DMS53 (cell line): ENCODE measurements around the gene PRELID2.

Experiments used
- DNase-seq: peaks from one replicate; lab custom pipeline; 2025; lab: John Stamatoyannopoulos, UW

The PRELID2 gene

GRCh38 chr5:145796318-145796717, 38.8 kb downstream of the PRELID2 start:
- no peak for DNase-seq

GRCh38 chr5:145793574-145793973, 41.6 kb downstream of the PRELID2 start:
- no peak for DNase-seq

GRCh38 chr5:145792840-145793239, 42.3 kb downstream of the PRELID2 start:
- no peak for DNase-seq

- peak; percentile 7 for DNase-seq
Observed at GRCh38 chr5:145791866-145792265, 43.3 kb downstream of the PRELID2 start.

GRCh38 chr5:145787996-145788395, 47.1 kb downstream of the PRELID2 start:
- no peak for DNase-seq

GRCh38 chr5:145787507-145787906, 47.6 kb downstream of the PRELID2 start:
- no peak for DNase-seq

GRCh38 chr5:145787001-145787400, 48.1 kb downstream of the PRELID2 start:
- no peak for DNase-seq

- DNase-seq = no peak
Observed at GRCh38 chr5:145780982-145781381, 54.2 kb downstream of the PRELID2 start.

GRCh38 chr5:145778144-145778900, 56.8 kb downstream of the PRELID2 start:
- DNase-seq = peak; percentile 13

- no peak for DNase-seq
Observed at GRCh38 chr5:145777445-145778063, 57.6 kb downstream of the PRELID2 start.

GRCh38 chr5:145776886-145777285, 58.3 kb downstream of the PRELID2 start:
- DNase-seq = no peak

GRCh38 chr5:145775893-145776444, 59.2 kb downstream of the PRELID2 start:
- DNase-seq = peak; percentile 24

GRCh38 chr5:145775411-145775810, 59.7 kb downstream of the PRELID2 start:
- no peak for DNase-seq

- no peak for DNase-seq
Observed at GRCh38 chr5:145774442-145774841, 60.7 kb downstream of the PRELID2 start.

- no peak for DNase-seq
Observed at GRCh38 chr5:145772466-145772865, 62.7 kb downstream of the PRELID2 start.

- DNase-seq = no peak
Observed at GRCh38 chr5:145768863-145769262, 66.3 kb downstream of the PRELID2 start.

- DNase-seq = no peak
Observed at GRCh38 chr5:145764325-145764724, 70.8 kb downstream of the PRELID2 start.

GRCh38 chr5:145762833-145763232, 72.3 kb downstream of the PRELID2 start:
- DNase-seq = no peak

GRCh38 chr5:145761254-145761653, 73.9 kb downstream of the PRELID2 start:
- DNase-seq = no peak

GRCh38 chr5:145760660-145761059, 74.5 kb downstream of the PRELID2 start:
- no peak for DNase-seq

GRCh38 chr5:145752947-145753346, 82.2 kb downstream of the PRELID2 start:
- DNase-seq = no peak

- DNase-seq = no peak
Observed at GRCh38 chr5:145752534-145752933, 82.6 kb downstream of the PRELID2 start.

GRCh38 chr5:145750199-145750598, 84.9 kb downstream of the PRELID2 start:
- DNase-seq = no peak
